ENCODE results near the gene PTK7.
"Not testable (repeated sequence)": the region's sequence is repeated elsewhere in the genome, so short reads cannot be mapped to it uniquely, and the experiment has no call there.

The PTK7 gene

DNA sequence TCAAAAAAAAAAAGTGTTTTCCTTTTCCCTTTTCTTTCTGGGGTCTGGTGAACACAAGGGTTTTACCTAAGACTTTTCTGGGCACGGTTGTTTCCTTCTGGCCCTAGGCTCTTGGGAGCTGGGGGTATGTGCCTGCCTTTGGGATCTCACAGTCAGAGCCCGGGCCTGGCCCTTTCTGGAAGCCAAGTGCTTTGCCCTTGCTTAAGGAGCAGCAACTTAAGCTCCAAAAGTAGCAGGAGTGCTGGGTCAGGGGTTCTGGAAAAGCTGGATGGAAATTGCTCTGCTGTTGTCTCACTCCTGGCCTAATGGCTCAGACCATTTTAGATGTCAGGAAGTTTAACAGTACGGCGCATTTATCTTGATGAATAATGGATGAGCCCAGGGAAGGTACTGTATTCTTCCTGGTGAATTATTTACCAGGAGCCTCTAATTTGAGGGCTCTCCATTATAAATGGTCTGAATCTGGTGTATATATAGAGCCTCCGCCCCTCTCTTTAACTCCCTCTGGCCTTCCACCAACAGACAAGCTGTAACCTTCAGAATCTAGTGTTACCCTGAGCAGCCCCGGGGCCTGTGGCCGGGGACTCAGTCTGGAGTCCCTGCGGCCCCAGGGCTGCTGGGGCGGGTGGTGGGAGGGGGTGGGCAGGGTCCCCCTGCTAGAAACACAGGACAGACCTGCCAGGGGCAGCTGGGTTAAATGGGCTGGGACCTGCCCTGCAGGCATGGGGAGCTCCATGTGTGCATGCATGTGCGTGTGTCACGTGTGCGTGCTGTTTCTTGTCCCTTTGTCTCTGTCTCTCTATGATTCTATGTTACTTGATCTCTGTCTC lies 37.5 kb downstream of the PTK7 start:
- TF ChIP-seq, protein P1, sequence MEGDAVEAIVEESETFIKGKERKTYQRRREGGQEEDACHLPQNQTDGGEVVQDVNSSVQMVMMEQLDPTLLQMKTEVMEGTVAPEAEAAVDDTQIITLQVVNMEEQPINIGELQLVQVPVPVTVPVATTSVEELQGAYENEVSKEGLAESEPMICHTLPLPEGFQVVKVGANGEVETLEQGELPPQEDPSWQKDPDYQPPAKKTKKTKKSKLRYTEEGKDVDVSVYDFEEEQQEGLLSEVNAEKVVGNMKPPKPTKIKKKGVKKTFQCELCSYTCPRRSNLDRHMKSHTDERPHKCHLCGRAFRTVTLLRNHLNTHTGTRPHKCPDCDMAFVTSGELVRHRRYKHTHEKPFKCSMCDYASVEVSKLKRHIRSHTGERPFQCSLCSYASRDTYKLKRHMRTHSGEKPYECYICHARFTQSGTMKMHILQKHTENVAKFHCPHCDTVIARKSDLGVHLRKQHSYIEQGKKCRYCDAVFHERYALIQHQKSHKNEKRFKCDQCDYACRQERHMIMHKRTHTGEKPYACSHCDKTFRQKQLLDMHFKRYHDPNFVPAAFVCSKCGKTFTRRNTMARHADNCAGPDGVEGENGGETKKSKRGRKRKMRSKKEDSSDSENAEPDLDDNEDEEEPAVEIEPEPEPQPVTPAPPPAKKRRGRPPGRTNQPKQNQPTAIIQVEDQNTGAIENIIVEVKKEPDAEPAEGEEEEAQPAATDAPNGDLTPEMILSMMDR (IDR thresholded peaks at IDR 0.05; ENCODE audit: extremely low read depth, missing control alignments), result no peak
- DNase-seq (ENCODE audit: low spot score), result no peak

DNA sequence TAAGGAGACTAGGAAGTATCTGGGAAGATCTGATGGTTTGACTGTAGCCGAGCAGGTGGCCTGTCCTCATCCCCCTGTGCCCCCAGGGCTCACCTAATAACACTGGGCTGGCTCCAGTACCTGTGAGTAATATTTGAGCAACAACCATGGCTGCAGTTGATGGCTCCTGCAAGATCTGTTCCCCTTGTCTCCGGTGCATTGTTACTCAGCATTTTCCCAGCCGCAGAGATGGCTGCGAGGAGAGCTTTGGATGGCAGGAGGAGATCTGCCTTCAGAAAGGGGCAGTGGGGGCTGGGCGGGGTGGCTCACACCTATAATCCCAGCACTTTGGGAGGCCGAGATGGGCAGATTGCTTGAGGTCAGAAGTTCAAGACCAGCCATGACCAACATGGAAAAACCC lies 39.3 kb downstream of the PTK7 start:
- no peak for DNase-seq (ENCODE audit: low spot score)
- TF ChIP-seq, protein P1 (IDR thresholded peaks at IDR 0.05; ENCODE audit: extremely low read depth, missing control alignments), result no peak

DNA sequence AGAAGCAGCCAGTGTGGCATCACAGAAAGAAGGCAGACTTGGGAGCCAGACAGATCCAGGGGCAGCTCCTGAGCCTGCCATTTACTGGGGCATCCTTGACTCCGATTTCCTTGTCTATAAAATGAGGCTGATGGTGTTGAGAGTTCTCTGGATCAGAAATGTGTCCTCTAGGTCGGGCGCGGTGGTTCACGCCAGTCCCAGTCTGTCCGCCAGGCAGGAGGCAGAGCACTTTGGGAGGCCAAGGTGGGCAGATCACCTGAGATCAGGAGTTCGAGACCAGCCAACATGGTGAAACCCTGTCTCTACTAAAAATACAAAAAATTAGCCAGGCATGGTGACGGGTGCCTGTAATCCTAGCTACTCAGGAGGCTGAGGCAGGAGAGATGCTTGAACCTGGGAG lies 41.4 kb downstream of the PTK7 start:
- DNase-seq (ENCODE audit: low spot score), result not testable (repeated sequence)

DNA sequence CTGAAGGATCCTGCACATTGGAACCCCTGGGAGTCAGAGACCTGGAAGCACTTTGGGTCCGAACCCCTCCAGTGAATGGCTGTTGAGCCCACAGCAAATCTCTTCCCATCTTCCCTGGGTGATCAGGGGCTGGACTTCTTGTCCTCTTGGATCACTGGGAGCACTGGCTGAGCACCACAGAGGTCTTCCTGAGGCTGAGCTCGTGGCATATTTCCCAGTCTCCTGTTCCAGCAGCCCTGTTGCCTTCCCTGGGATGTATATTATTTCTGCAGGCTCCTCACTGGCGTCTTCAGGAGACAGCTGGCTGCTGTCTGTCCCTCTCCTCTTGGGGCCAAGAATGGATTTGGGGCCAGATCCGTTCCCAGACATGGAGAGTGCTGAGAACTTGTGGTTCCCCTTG lies 43.4 kb downstream of the PTK7 start:
- TF ChIP-seq, protein P1 (IDR thresholded peaks at IDR 0.05; ENCODE audit: extremely low read depth, missing control alignments), result no peak
- no peak for DNase-seq (ENCODE audit: low spot score)

DNA sequence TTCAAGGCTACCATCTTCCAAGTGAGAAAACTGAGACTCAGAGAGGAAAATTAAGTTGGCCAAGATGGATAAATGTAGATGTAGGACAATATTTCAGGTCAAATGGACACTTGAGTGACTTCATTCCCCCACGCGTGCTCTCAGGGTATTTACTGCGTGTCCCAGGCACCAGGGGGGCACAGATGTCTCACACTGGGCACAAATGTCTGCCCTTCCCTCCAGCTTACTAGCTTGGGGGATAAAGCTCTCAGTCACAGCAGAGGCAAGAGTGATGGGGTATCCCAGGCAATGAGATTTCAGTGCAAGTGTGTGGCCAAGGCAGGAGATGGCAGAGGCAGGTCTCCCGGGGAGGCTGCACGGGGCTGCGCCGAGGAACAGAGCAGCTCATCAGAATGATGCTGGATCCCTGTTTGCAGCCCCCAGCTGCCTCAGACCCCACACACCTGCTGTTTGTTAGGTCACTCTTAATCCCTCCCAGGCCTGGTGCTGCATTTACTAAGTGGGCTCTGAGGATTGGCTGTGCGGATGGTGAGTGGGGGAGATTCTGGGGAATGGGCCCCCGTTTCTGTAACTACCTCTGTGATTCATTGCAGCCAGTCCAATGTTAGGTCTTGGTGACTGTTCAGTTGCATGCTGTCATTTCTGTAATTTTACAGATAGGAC lies 44.1 kb downstream of the PTK7 start:
- DNase-seq (ENCODE audit: low spot score), result no peak
- TF ChIP-seq, protein P1 (IDR thresholded peaks at IDR 0.05; ENCODE audit: extremely low read depth, missing control alignments), result no peak

DNA sequence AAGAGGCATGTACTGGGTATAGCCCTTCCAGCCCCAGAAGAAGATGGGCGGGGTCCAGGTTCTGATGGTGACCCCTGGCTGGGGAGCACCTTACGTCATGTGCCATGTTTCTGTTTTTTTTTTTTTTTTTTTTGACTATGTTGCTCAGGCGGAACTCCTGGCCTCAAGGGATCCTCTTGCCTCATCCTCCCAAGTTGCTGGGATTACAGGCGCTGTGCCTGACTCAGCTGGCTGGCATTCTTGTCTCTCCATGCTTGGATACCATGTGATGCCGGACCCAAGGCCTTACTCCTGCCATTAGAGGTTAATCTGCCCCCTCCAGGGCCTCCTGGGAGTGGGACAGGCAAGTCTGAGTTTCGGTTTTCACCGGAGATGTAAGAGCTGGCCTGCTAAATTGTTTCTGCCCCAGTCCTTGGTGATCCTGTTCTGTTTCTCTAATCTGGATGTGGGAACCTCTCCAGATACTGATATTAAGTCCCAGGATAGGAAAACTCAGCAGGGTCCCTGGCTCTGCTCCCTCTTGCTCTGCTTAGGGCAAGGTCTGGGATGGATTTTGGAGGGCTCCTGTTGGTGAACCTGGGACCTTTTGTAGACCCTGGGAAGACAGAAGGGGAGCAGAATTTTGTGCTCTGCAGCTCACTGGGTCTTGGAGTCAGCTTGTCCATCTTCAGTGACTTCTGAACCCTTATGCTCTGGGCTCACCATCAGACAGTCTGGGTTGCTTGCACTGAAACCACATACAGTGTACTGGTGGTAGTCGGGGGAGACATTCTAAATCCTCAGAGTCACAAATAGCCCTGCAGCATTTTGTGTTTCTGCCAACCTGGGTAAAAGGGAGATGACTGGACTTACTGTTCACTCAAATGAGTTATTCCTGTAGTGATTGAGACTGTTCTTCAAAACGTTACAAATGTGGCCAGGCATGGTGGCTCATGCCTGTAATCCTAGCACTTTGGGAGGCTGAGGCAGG lies 45.1 kb downstream of the PTK7 start:
- TF ChIP-seq, protein P1 (IDR thresholded peaks at IDR 0.05; ENCODE audit: extremely low read depth, missing control alignments), result no peak

DNA sequence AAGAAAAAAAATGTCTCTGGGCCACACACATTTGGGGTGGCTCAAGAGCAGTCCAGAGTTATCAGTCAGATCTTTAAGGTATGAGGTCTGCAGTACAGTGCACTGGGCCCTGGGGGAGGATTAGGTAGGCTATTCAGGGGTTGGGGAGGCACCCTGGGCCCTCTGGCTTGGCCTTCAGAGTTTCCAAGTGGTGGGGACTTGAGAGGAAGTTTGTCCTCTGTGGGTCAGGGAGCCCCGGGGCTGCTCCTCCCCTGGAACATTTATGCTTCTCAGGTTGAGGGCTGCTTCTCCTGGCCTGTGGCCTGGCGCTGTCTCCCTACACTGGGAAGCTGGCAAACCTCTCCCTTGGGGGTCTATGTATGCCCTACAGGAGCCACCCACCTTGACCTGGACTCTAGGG lies 46.0 kb downstream of the PTK7 start:
- DNase-seq (ENCODE audit: low spot score), result no peak
- TF ChIP-seq, protein P1 (IDR thresholded peaks at IDR 0.05; ENCODE audit: extremely low read depth, missing control alignments), result no peak

More for the DNA sequence above, 45.1 kb downstream of the PTK7 start:
- no peak for DNase-seq (ENCODE audit: low spot score)
